Measurements from ENCODE around the gene SLC52A1. TPM values are rescaled to one million over a fixed set of nuclear protein-coding genes. Genes with fewer than 3 reads are reported as not detected.
A peak's percentile ranks its signal among the peaks of the same experiment; 100 is the strongest.

Gene SLC52A1
- total RNA-seq, 1 experiment from 2014 or later = 1.1 TPM

GRCh38 chr17:5055543-5055942, 20.3 kb upstream of the SLC52A1 start:
- Mint-ChIP-seq H3K27ac (no peak overlapping the region), H3K4me3 (no peak overlapping the region), H3K27me3 (ENCODE audit: low read depth) (peaks cover 12% of the 10 kb centered on the region), H3K36me3 (peaks cover 3% of the 10 kb centered on the region; the same call in 1 of the 2 replicates), H3K9me3 (peaks cover 4% of the 10 kb centered on the region; the same call in 1 of the 2 replicates), H3K4me1 (no peaks in the 10 kb centered on the region)
- TF ChIP-seq ATF1 (CRISPR knock-in tag; IDR thresholded peaks at IDR 0.05) = no peak
- TF ChIP-seq ZNF532 (CRISPR knock-in tag; IDR thresholded peaks at IDR 0.05; ENCODE audit: borderline replicate concordance) = no peak
- TF ChIP-seq CTCF (IDR thresholded peaks at IDR 0.05) = no peak
- TF ChIP-seq PRRX2 (CRISPR knock-in tag; IDR thresholded peaks at IDR 0.05) = no peak
- no peak for TF ChIP-seq ZNF121 (CRISPR knock-in tag; IDR thresholded peaks at IDR 0.05)
- TF ChIP-seq ZNF671 (CRISPR knock-in tag; IDR thresholded peaks at IDR 0.05) = no peak
- TF ChIP-seq NR3C1 (CRISPR knock-in tag; conservative IDR thresholded peaks at IDR 0.05; ENCODE audit: low read depth) = no peak
- no peak for TF ChIP-seq GTF2I (CRISPR knock-in tag; conservative IDR thresholded peaks at IDR 0.05)
- TF ChIP-seq ETV6 (CRISPR knock-in tag; IDR thresholded peaks at IDR 0.05) = no peak
- TF ChIP-seq ZNF423 (CRISPR knock-in tag; IDR thresholded peaks at IDR 0.05) = no peak
- no peak for TF ChIP-seq EMX1 (CRISPR knock-in tag; IDR thresholded peaks at IDR 0.05)
- TF ChIP-seq KAT7 (CRISPR knock-in tag; IDR thresholded peaks at IDR 0.05; ENCODE audit: borderline replicate concordance) = no peak
- CTCF ChIA-PET = interaction anchor here (0.6 to 1.1 kb wide), 2 partner anchors 69 to 354 kb away, joined by 6 read pairs; partner anchors contain the start of gene CAMTA2
- POLR2A ChIA-PET = interaction anchor here (0.6 to 1.0 kb wide), 2 partner anchors 249 to 659 kb away, joined by 3 read pairs; partner anchors contain the start of gene PLD2
- DNase-seq (ENCODE audit: low spot score) (no peak), ATAC-seq (peak; percentile 81)

- TF ChIP-seq GRHL2 (CRISPR knock-in tag; IDR thresholded peaks at IDR 0.05; ENCODE audit: insufficient replicate concordance, severe bottlenecking) = no peak
- TF ChIP-seq ZNF423 (CRISPR knock-in tag; IDR thresholded peaks at IDR 0.05) = no peak
- no peak for TF ChIP-seq CDX4 (CRISPR knock-in tag; IDR thresholded peaks at IDR 0.05; ENCODE audit: borderline replicate concordance)
- no peak for TF ChIP-seq ZBTB43 (CRISPR knock-in tag; IDR thresholded peaks at IDR 0.05)
- TF ChIP-seq TEAD4 (CRISPR knock-in tag; IDR thresholded peaks at IDR 0.05) = no peak
- no peak for TF ChIP-seq ELF4 (CRISPR knock-in tag; IDR thresholded peaks at IDR 0.05; ENCODE audit: low read depth)
- TF ChIP-seq IRF2 (CRISPR knock-in tag; IDR thresholded peaks at IDR 0.05; ENCODE audit: borderline replicate concordance, low read depth) = no peak
- H3K27me3 Mint-ChIP-seq (ENCODE audit: low read depth) = peaks cover 3% of the 10 kb centered on the region; the same call in 1 of the 2 replicates
- CTCF ChIA-PET = interaction anchor here (1.4 to 1.9 kb wide), 2 partner anchors 12 to 63 kb away, joined by 3 to 6 read pairs; partner anchors contain the start of gene CAMTA2
- H3K36me3 Mint-ChIP-seq = peaks cover 3% of the 10 kb centered on the region; the same call in 1 of the 2 replicates
- H3K4me1 Mint-ChIP-seq = no peaks in the 10 kb centered on the region
- ATAC-seq (no peak), DNase-seq (ENCODE audit: low spot score) (no peak)
- H3K4me3 Mint-ChIP-seq = no peak overlapping the region
- H3K27ac Mint-ChIP-seq = no peak overlapping the region
- peaks cover 4% of the 10 kb centered on the region; the same call in 1 of the 2 replicates for H3K9me3 Mint-ChIP-seq
- POLR2A ChIA-PET = no interaction called here
These were observed 15.1 kb upstream of the SLC52A1 start for GRCh38 chr17:5050278-5050677.

All from WTC11 (cell line).